GM19468 (cell line): ENCODE measurements around the gene ADCY2.

Experiments
- ATAC-seq: cut with Tn5 transposase; IDR thresholded peaks from one replicate; pipeline ENCODE4 v1.9.1; 2021; ENCODE audit warnings: mild to moderate bottlenecking, moderate library complexity, moderate number of reproducible peaks; ENCODE audit not compliant: unreplicated experiment; ENCODE audit errors: extremely low read depth

Gene ADCY2

DNA sequence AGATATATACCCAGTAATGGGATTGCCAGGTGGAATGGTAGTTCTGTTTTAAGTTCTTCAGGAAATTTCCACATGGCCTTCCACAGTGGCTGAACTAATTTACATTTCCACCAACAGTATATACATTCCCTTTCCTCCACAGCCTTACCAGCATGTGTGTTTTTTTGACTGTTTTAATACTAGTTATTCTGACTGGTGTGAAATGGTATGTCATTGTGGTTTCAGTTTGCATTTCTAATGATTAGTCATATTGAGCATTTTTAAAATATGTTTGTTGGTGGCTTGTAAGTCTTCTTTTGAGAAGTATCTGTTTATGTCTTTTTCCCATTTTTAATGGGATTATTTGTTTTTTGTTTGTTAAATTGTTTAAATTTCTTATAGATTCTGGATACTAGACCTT, 246.1 kb downstream of the ADCY2 start:
- no peak for ATAC-seq

DNA sequence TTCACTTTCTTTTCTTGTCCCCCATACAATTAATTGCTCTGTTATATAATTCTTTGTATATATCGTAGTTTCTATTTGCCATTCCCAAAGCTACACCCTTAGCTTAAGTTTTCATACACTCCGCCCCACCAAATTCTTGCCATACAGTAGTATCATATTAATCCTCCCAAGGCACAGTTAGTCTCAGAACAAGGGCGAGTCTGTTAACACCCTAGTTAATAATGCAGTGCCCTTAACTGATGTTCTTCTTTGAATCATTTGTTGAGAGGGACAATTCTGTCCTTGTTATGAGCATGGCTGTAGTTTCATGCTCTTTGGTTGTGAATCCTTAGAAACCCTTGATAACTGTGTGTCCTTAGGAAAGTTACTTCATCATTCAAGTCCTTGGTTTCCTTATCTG, 248.8 kb downstream of the ADCY2 start:
- ATAC-seq: no peak

DNA sequence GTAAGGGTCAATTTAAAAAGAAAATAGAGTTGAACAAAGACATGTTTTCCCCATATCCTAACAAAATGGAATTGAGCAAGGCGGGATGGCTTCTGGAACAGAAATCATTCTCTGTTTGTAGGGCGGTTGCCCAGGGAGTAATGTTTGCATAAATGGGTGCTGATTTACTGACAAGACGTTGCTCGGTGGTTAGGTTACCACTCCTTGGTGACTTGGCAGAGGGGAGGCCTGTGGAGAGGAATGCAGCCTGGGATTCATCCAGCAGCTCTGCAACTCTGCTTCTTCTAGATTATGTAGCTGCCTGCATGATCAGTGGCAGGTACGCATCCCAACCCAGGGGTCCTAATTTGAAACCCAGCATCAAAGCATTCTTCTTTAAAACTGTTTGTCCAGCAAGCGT, 254.8 kb downstream of the ADCY2 start:
- ATAC-seq: no peak

DNA sequence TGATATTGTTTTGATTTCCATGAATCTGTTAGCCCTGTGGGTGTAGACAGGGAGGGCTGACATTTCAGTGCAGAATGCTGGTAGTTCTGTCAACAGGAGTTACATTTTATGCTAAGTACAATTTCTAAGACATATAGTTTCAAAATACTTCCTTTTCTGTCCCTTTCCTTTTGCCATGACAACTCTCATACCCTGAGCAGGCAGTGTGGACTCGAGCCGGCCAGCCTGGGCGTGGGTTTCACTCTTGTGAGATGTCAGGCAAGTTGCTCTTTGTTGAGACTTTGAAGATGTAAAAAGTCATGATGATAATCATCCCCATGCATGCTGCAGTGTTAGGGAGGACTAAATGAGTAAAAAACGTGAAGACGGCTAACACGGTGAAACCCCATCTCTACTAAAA, 257.1 kb downstream of the ADCY2 start:
- ATAC-seq: no peak

DNA sequence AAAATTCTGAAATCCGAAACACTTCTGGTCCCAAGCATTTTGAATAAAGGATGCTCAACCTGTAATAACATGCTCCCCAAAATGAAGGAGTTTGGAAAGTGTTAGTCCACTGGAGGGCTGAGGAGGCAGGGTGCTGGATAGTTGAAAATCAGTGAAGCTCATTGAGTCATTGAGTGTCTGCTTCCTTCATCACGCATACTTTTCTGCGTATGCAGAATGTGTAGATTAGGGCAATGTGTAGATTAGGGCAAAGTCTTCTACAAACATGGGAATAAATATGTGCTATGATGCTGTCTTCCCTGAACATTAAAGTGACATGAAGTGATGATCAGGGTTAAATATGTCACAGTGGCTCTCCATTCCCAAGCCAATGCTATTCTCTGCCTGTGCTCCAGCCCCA, 261.2 kb downstream of the ADCY2 start:
- ATAC-seq: no peak

DNA sequence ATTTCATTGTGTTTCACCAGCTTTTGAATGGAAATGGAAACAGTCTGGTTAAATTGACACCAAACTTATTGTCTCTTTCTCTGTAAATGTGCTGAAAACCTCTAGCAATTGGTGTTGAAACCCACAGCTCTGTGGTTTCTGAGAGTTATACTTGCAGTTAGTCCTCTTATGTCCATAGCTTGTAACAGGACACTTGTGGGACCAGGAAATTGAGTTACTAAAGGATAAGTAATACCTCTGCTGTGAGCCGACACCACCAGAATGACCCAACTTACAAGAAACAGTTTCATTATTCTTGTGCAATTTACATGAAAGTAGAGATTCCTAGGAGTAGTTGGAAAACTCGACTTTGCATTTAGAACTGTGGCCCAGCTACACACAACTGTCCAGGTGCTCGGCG, 263.5 kb downstream of the ADCY2 start:
- ATAC-seq: no peak

DNA sequence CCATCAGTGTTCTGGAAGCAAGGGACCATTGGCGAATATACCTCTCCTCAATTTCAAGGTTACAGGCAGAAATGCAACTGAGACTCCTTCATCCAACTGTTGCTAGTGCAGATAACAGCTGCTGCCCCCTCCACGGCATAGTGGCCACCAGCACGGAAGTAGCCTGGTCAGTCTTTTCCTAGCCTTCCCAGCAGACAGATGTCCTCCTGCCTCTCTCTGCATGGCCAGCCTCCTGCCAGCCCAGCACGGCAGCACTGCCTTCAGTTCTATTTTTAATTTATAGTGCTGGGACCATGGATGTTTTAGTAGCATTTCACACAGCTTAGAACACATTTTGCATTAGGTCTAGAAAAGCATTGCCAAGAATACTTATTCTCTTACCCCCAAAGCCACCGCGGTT, 266.4 kb downstream of the ADCY2 start:
- no peak for ATAC-seq

DNA sequence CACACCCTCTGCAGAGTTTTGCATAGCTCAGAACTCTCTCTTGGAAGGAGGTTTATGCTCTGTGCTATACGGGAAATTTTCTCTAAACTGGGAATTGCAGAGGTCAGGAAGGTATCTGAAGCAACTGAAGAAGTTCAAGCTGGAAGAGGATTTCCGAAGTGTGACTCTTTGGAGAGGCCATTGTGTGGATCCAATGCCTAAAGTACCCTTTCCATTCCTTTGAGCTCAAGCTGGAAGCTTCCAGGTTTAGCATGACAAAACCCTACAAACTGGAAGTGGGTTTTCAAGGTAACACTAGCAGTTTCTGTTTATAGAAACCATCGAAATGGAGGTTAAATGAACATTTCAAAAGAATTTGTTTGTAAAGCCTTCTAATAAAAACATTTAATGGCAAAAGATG, 267.9 kb downstream of the ADCY2 start:
- no peak for ATAC-seq

DNA sequence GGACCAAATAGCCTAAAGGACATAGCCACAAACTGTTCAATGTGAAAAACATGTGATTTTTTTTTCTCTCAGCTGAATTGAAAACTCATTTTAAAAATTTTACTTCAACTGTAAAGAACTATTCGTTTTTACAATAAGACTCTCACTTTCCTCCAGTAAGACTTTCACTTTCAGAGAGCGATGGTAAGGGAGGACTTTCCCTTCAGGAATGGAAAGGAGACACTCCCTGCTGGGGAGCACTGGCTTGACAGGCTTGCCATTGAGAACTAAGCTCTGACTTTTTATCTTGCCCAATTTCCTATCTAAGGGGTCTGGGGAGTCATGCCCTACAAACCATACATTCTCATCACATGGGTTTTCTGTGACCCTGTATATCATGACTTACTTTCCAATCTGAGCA, 268.3 kb downstream of the ADCY2 start:
- no peak for ATAC-seq

DNA sequence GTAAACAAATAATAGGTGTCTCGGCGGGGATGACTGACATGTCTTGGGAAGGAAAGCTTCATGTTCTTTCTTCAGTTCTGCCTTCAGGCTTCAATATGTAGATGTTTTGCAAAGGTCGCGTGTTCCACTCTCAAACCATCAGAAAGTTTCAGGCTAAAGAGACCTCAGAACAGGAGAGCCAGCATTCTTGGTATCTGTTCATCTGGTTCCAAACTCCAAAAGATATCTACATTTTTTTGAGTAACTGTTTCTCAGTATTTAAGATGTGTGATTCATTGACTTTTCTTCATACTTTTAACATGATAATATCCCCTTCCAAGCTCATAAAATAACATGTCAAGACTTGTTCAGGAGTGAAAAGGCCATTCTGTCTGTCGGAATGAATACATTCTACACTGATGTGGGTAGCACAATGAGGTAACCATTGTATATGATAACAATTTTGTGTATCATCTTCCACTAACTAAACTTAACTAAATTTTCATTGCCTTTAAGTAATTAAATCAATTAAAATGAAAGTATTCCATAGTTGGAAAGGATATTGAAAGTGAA, 271.4 kb downstream of the ADCY2 start:
- ATAC-seq: no peak

DNA sequence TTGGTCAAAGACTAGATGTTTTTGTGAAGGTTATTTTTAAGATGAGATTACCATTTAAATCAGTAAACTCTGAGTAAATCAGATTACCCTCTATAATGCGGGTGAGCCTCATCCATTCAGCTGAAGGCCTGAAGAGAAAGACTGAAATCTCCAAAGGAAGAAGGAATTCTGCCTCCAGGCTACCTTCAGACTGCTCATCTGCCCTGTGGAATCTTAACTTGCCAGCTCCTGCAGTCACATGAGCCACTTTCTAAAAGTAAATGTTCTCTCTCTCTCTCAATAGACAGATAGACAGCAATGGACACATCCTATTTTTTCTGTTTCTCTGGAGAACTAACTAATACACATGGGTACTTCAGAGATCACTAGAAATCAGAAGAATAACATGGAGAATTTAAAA, 272.2 kb downstream of the ADCY2 start:
- no peak for ATAC-seq

DNA sequence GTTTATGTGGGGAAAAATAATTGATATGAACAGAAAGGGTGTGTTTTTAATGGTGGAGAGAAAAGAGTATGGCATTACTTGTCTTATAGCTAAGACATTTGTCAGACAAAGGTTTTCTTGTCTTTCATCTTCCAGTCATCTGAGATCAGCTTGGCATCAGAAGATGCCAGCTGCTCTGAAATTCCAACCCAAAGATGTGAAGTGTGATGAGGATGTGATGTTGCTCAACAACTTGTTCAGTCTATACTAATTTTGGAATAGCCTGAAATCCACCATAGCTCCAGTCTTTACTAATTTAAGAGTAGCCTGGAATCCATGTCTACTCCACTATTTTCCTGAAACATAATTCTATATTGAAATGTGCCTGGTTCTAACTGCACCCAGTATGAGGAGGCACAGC, 272.7 kb downstream of the ADCY2 start:
- no peak for ATAC-seq

DNA sequence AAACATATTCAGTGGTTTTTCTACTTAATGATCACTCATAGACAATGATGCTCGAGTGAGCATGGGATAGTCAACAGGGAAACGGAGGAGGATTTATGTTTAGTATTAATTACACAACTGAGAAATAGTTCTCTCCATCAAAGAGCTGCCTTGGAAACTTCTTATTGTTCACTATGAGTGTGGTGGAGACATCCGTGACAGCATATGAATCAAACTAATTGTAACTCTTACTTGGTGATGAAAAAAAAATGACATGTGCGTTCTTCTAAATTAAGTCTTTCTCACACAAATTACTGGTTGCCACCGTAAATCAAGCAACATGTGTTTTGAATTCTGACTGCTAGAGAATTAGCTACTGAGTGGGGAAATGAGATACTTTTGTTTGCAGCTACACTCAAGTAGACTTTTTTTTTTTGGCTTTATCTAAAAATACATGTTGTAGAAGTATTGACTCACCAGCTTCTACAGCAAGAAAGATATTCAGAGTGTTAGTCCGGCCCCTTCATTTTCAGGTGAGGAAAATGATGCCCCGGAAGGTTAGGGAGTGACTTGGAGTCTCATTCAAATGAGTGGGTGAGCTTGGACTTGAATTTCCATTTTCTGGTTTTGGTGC, 275.5 kb downstream of the ADCY2 start:
- ATAC-seq: no peak

DNA sequence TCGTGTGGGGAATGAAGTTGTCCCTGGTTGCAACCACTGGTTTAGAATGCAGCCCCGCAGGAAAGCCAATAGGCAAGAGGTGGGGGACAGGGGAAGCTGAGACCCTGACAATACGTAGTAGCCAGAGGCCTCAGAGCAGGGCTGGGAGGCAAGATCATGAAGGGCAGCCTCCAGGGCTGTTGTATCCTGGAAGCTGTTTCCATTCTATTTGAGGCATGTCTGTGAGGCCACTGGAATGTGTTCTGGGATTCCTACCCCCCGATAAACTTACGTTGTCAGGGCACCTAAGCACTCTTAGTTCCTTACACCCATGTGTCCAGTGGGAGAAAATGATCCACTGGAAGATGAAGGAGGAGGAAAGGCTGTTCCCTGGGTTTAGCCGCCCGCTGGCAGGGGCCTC, 277.7 kb downstream of the ADCY2 start:
- no peak for ATAC-seq

DNA sequence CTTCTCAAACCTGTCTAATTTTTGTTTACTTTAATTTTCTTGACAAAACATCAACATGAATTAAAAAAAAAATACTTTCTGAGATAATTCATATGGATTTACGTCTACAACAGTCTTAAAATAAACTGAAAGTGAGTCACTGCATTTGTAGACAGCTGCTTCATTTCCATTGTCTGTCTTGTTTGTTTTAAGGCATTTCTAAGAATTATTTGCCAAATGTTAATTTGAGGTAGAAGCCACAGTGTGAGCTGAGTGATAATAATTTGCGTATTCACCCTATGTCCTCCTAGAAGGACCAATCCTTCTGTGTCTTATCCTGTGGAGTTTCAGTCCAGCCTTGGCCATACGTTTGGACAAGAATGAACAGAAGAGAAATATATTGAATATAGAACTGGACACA, 280.5 kb downstream of the ADCY2 start:
- no peak for ATAC-seq

DNA sequence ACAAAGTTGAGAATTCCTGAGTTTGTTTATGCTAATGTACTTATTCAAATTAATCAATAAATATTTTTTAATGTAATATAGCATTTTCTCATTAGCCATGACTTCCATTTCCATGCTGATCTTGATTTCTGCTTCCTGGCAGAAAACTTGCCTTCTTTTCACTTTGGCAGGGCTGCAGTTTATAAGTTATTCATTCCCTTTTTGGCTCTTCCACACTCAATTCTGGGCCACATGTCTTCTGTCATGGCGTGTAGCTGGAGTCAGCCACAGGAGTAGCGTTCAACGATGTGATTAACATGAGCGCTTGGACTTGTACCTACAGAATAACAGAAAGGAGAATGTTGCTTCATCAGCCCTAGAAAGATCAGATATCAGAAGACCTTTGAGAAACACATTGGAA, 282.1 kb downstream of the ADCY2 start:
- no peak for ATAC-seq

DNA sequence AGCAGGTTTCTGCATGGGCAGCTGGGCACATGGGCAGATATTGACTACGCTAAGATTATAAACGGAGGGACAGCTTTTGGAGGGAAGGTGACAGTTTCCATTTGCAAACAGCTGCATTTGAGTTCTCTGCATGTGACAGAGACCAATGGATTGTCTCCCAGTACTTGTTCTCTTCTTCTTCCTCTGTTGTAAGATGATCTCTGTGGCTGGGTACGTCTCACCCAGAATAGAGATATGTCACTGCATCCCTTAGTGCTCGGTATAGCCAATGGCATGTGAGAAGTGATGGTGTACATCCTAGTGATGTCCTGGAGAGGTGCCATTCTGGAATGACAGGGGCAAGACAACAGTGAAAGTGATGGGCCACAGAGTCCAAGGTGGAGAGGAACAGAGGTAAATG, 283.7 kb downstream of the ADCY2 start:
- no peak for ATAC-seq

DNA sequence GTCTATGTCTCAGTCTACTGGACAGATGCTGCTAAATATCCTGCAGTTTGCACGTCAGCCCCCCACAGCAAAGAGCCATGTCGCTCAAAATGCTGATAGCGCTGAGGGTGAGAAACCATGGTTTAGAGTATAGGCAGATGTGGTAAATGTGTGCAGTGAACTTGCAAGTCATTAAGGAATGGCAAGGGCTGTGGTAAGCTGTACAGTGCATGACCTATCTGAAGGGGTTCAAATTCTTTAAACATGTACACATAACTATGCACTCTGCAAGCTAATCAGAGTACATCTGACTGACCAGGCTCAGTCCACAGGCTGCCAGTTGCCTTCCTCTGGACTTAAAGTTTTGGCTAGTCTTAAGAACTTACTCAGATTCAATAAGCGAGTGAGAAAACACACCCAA, 284.3 kb downstream of the ADCY2 start:
- no peak for ATAC-seq

DNA sequence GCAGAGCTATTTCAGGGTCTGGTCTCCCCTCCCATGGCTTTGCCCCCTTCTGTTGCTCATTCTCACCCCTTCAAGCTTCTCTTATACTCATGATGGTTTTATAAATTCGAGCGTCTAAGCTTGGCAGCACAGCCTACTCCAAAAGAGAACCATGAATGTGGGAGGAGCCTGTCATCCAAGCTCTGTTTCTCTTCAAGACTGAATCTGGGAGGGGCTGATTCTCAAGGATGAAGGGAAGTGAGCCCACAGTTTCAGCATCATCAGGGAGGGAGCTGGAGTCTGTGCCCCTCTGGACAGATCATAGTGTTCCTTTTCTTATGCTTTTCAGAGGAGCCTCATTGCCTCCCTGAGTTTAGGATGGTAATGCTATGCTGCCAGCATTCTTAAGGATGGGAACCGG, 286.4 kb downstream of the ADCY2 start:
- ATAC-seq: no peak

DNA sequence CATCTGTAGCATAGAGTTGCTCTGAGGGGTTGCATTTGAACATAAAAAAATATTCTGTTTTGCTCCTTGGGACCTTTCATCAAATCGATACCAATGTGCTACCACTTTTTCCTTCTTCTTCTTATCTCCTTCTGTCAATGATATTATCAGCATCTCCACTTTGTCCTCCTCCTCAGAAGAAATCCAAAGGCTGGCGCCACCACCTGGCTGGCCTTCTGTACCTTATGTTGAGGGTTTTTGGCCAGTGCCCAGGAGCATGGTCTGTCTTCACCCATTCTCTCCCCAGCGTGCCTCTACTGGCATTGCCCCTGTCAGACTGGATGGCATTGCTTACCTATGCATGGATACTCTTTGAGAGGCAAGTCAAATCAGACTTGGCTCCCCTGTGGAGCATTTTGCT, 287.8 kb downstream of the ADCY2 start:
- no peak for ATAC-seq

DNA sequence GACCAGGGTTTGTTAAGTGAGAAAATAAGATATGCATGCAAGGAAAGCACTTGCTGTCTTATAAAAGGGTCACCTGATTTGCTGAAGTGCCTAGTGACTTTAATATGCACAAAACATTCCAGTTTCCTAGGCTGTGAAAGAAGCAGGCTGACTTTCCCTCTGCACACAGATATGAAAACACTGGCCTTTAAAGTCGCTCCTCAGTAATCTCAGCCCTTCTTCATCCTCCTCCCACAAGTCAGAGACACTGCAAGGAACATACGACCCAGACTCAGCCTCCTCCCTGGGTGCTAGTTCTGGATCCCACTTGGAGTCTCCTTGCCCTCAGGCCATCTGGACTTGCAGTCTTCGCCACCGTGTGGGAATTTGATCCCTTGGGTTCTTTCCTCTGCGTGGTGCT, 288.9 kb downstream of the ADCY2 start:
- ATAC-seq: no peak

DNA sequence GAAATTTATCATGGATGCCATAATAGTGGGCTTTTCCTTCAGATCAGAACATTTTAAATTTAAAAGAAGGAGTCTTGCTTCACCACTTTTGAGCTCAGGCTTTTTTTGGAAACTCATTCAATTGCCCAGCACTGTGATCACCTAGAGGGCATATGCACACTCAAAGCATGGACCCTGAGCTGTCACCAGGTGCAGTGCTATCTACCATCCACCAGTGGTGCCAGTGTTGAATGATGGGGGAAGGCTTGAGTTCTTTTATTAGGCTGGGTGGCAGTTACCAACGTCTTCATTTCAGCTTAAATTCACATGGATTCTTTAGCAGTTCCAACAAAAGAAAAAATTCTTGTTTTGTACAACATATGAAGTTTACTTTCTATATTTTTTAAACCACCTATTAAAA, 290.9 kb downstream of the ADCY2 start:
- no peak for ATAC-seq

DNA sequence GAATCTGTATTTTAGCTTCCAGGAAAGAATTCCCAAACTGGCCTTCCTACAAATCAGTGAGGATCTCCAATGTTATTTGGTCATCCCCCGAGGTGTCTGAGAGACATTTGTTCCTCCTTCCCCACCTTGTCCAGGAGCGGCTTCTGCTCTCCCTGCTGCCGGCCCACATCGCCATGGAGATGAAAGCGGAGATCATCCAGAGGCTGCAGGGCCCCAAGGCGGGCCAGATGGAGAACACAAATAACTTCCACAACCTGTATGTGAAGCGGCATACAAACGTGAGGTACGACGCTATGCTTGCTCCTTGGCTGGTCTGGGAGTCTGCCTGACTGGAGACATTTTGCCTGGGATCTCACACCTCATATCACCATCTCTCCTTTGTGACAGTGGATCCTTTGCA, 294.6 kb downstream of the ADCY2 start:
- no peak for ATAC-seq
